Measurements from ENCODE around the gene GRIP2.

The GRIP2 gene

GRCh38 chr3:14569474-14570000, 29.4 kb upstream of the GRIP2 start:
- H3K4me3 ChIP-seq (replicated peaks; ENCODE audit: low read depth, low read length), result no peak overlapping the region
- no peak for TF ChIP-seq CTCF (IDR thresholded peaks at IDR 0.05; ENCODE audit: low read depth, low read length, missing control alignments)
- DNase-seq (ENCODE audit: extremely low read depth, low read depth), result no peak

GRCh38 chr3:14568269-14568668, 28.1 kb upstream of the GRIP2 start:
- H3K4me3 ChIP-seq (replicated peaks; ENCODE audit: low read depth, low read length), result no peak overlapping the region
- DNase-seq (ENCODE audit: extremely low read depth, low read depth), result no peak
- no peak for TF ChIP-seq CTCF (IDR thresholded peaks at IDR 0.05; ENCODE audit: low read depth, low read length, missing control alignments)

- no peak for TF ChIP-seq CTCF (IDR thresholded peaks at IDR 0.05; ENCODE audit: low read depth, low read length, missing control alignments)
- no peak for DNase-seq (ENCODE audit: extremely low read depth, low read depth)
- H3K4me3 ChIP-seq (replicated peaks; ENCODE audit: low read depth, low read length), result no peak overlapping the region
These were observed 26.7 kb upstream of the GRIP2 start for GRCh38 chr3:14566812-14567211.

- TF ChIP-seq CTCF (IDR thresholded peaks at IDR 0.05; ENCODE audit: low read depth, low read length, missing control alignments), result no peak
- DNase-seq (ENCODE audit: extremely low read depth, low read depth), result no peak
- H3K4me3 ChIP-seq (replicated peaks; ENCODE audit: low read depth, low read length), result no peak overlapping the region
These were observed 25.9 kb upstream of the GRIP2 start for GRCh38 chr3:14565868-14566588.

- TF ChIP-seq CTCF (IDR thresholded peaks at IDR 0.05; ENCODE audit: low read depth, low read length, missing control alignments), result no peak
- H3K4me3 ChIP-seq (replicated peaks; ENCODE audit: low read depth, low read length), result no peak overlapping the region
- no peak for DNase-seq (ENCODE audit: extremely low read depth, low read depth)
These were observed 24.6 kb upstream of the GRIP2 start for GRCh38 chr3:14564741-14565140.

GRCh38 chr3:14563946-14564539, 23.9 kb upstream of the GRIP2 start:
- no peak for TF ChIP-seq CTCF (IDR thresholded peaks at IDR 0.05; ENCODE audit: low read depth, low read length, missing control alignments)
- H3K4me3 ChIP-seq (replicated peaks; ENCODE audit: low read depth, low read length), result no peak overlapping the region
- DNase-seq (ENCODE audit: extremely low read depth, low read depth), result no peak

Data from HFF-Myc (cell line).